A549 (cell line): ENCODE measurements around the gene CEP63.

ENCODE experiments used
- POLR2A ChIP-seq: IDR thresholded peaks from 2 replicates; pipeline ENCODE4 v1.6.1; 2012; ENCODE audit warnings: mild to moderate bottlenecking, low read length
- ZNF302 ChIP-seq: fragments of 250-450 bp; sonication (Bioruptor Pico); IDR thresholded peaks from 2 replicates; pipeline ENCODE4 v1.9.0; 2021; ENCODE audit warnings: inconsistent platforms, mild to moderate bottlenecking, moderate library complexity
- TF ChIP-seq, protein P1 (sequence below): IDR thresholded peaks from 2 replicates; pipeline ENCODE4 v1.6.1; 2012

DNA sequence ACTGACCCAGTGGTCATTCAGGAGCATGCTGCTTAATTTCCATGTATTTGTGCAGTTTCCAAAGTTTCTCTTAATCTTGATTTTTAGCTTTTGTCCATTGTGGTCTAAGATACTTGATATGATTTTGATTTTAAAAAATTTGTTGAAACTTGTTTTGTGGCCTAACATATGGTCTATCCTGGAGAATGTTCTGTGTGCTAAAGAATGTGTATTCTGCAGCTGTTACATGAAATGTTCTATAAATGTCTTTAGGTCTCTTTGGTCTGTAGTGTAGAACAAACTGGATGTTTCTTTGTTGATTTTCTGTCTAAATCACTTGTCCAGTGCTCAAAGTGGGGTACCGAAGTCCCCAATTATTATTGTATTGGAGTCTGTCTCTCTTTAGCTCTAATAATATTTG lies 17.4 kb downstream of the CEP63 start:
- TF ChIP-seq POLR2A, result no peak
- TF ChIP-seq, protein P1, sequence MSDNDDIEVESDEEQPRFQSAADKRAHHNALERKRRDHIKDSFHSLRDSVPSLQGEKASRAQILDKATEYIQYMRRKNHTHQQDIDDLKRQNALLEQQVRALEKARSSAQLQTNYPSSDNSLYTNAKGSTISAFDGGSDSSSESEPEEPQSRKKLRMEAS, result no peak
- TF ChIP-seq ZNF302 (CRISPR knock-in tag), result no peak
